HepG2 (cell line): Measurements from ENCODE around the gene MARS1. TPM values are rescaled to one million over a fixed set of nuclear protein-coding genes. Genes with fewer than 3 reads are reported as not detected.

Experiments
- ATAC-seq: fragments of 200-7000 bp; cut with Tn5 transposase; 3 replicates; pipeline ENCODE4 v1.9.1; 2020; ENCODE audit warnings: mild to moderate bottlenecking, moderate library complexity
- BruUV-seq: library from RNA; stranded (reverse); fragments of 400-500 nt; replicated peaks from 2 replicates; lab custom pipeline; 2021; lab: Mats Ljungman, UMichigan
- CTCF ChIA-PET: fragments of 300-600 bp; formaldehyde crosslinking; extraction: SDS; loops from one replicate; lab custom pipeline; 2021; ENCODE audit warnings: low total read pairs, inconsistent platforms, low intra/inter-chr PET ratio; lab: Yijun Ruan, JAX
- POLR2A ChIA-PET: fragments of 350-600 bp; sonication (Branson Sonifier 250); formaldehyde crosslinking; loops from one replicate; lab custom pipeline; 2020; ENCODE audit warnings: antibody characterized with exemption, inconsistent platforms; lab: Yijun Ruan, JAX
- DNase-seq: peaks from one replicate; pipeline ENCODE4 v3.0.0-alpha.2; 2015; ENCODE audit warnings: low spot score
- FAIRE-seq: peaks from 3 replicates; lab custom pipeline; 2011; peaks lifted over from hg19 to GRCh38; lab: Jason Lieb, UNC
- H2AFZ ChIP-seq: one replicate; pipeline ENCODE4 v1.6.1; 2011; ENCODE audit warnings: low read length, inconsistent platforms
- H3K27ac ChIP-seq: fragments of 300-600 bp; 3 replicates; pipeline ENCODE4 v1.8.0; 2011; ENCODE audit warnings: mixed run types, mild to moderate bottlenecking, mixed read lengths, low read length, inconsistent platforms; ENCODE audit not compliant: insufficient read depth; ENCODE audit errors: extremely low read length
- H3K27me3 ChIP-seq, 2 experiments: fragments of 200-600 bp in 1 of 2; 2 replicates in 1 of 2; 3 replicates in 1 of 2; pipeline versions ENCODE4 v1.6.0 to v1.8.0; 2011; ENCODE audit warnings: low read length in 2 of 2, mild to moderate bottlenecking in 2 of 2, moderate library complexity in 2 of 2, inconsistent platforms in 1 of 2; ENCODE audit not compliant: insufficient read depth in 2 of 2, control insufficient read depth in 1 of 2
- H3K36me3 ChIP-seq, 2 experiments: fragments of 200-600 bp in 1 of 2; replicated peaks in 1 of 2; 2 replicates in 1 of 2; 3 replicates in 1 of 2; pipeline versions ENCODE4 v1.5.1 to v1.8.0; 2011; ENCODE audit warnings: low read length in 2 of 2, inconsistent platforms in 1 of 2; ENCODE audit not compliant: insufficient read depth in 2 of 2, control insufficient read depth in 1 of 2
- H3K4me1 ChIP-seq: 2 replicates; pipeline ENCODE4 v1.5.1; 2012; ENCODE audit warnings: low read length, inconsistent platforms; ENCODE audit not compliant: insufficient read depth
- H3K4me2 ChIP-seq: 2 replicates; pipeline ENCODE4 v1.6.0; 2011; ENCODE audit warnings: low read depth, low read length, inconsistent platforms
- H3K4me3 ChIP-seq, 3 experiments: fragments of 200-600 bp in 1 of 3; sonication (generic), shearing (Covaris generic) in 1 of 3; replicated peaks in 1 of 3; 2 replicates each; pipeline ENCODE4 v1.5.1; 2011 to 2016; ENCODE audit warnings: low read length in 3 of 3, inconsistent platforms in 2 of 3, low read depth in 2 of 3, mild to moderate bottlenecking in 2 of 3, control low read depth in 1 of 3, mixed read lengths in 1 of 3; ENCODE audit not compliant: insufficient read depth in 1 of 3
- H3K79me2 ChIP-seq: one replicate; pipeline ENCODE4 v1.6.1; 2011; ENCODE audit warnings: low read length, inconsistent platforms; ENCODE audit not compliant: insufficient read depth
- H3K9ac ChIP-seq: 2 replicates; pipeline ENCODE4 v1.6.0; 2011; ENCODE audit warnings: mild to moderate bottlenecking, low read depth, low read length, inconsistent platforms; ENCODE audit not compliant: insufficient read depth
- H3K9me3 ChIP-seq: 2 replicates; pipeline ENCODE4 v1.5.1; 2012; ENCODE audit warnings: mild to moderate bottlenecking, low read length
- H4K20me1 ChIP-seq: 2 replicates; pipeline ENCODE4 v1.6.0; 2011; ENCODE audit warnings: inconsistent platforms, mild to moderate bottlenecking, low read length, moderate library complexity; ENCODE audit not compliant: insufficient read depth
- POLR2A ChIP-seq, 2 experiments: IDR thresholded peaks; 2 replicates each; pipeline ENCODE4 v1.6.1; 2011; ENCODE audit warnings: low read depth in 2 of 2, low read length in 2 of 2, mild to moderate bottlenecking in 1 of 2, moderate library complexity in 1 of 2; ENCODE audit not compliant: insufficient read depth in 1 of 2
- POLR2G ChIP-seq: fragments of 200-400 bp; formaldehyde crosslinking; IDR thresholded peaks from 2 replicates; pipeline ENCODE4 v1.6.1; 2018; ENCODE audit warnings: mild to moderate bottlenecking, low read depth, low read length, moderate library complexity
- RBFOX2 ChIP-seq: fragments of 200-400 bp; formaldehyde crosslinking; IDR thresholded peaks from 2 replicates; pipeline ENCODE4 v1.6.1; 2017; ENCODE audit warnings: low read depth, mild to moderate bottlenecking, low read length
- RBM22 ChIP-seq: fragments of 200-400 bp; formaldehyde crosslinking; optimal IDR thresholded peaks from 2 replicates; pipeline ENCODE3; 2017; ENCODE audit warnings: mild to moderate bottlenecking, low read length, moderate library complexity
- ZBTB33 ChIP-seq: sonication (generic); formaldehyde crosslinking; IDR thresholded peaks from 2 replicates; pipeline ENCODE4 v1.4.0; 2020; ENCODE audit warnings: missing genetic modification reagents
- ZFP90 ChIP-seq: sonication (generic); formaldehyde crosslinking; IDR thresholded peaks from 2 replicates; pipeline ENCODE4 v1.8.0; 2022; ENCODE audit warnings: missing genetic modification reagents, mild to moderate bottlenecking, inconsistent platforms, borderline replicate concordance
- ZNF317 ChIP-seq: sonication (generic); formaldehyde crosslinking; IDR thresholded peaks from 2 replicates; pipeline ENCODE4 v1.5.0; 2020; ENCODE audit warnings: mild to moderate bottlenecking, missing genetic modification reagents
- ZNF33A ChIP-seq: sonication (generic); formaldehyde crosslinking; IDR thresholded peaks from 2 replicates; pipeline ENCODE4 v1.5.1; 2020; ENCODE audit warnings: missing genetic modification reagents, mild to moderate bottlenecking, moderate library complexity, borderline replicate concordance
- ZNF367 ChIP-seq: sonication (generic); formaldehyde crosslinking; IDR thresholded peaks from 2 replicates; pipeline ENCODE4 v1.4.0; 2020; ENCODE audit warnings: missing genetic modification reagents, borderline replicate concordance
- WGBS: methylation state at CpG from one replicate; pipeline ENCODE4 v1.1.6; 2017; ENCODE audit warnings: low lambda C conversion rate; 5-methylcytosine and 5-hydroxymethylcytosine counted together
- in situ Hi-C: cut with HindIII; loops from 2 replicates; pipeline ENCODE4 v1.10.0; 2017; ENCODE audit warnings: low pct_unique_long_range_greater_than_20kb; ENCODE audit not compliant: extremely low pct_ligation_motif_present
- intact Hi-C: fragments of 100-400 bp; cut with micrococcal nuclease; formaldehyde crosslinking; loops from one replicate; pipeline ENCODE4 v1.10.0; 2022; ENCODE audit not compliant: unreplicated experiment
- polyA plus RNA-seq, 8 experiments: library from polyadenylated mRNA; depleted of rRNA in 3 of 8; stranded (reverse) in 7 of 8; unstranded in 1 of 8; fragments of >200 nt; fragmentation: Illumina TruSeq in 4 of 8; extraction: Trizol in 4 of 8; gene quantifications; 2 replicates each; pipeline versions ENCODE4 v1.2.1 to v1.2.3, GENCODE V29; 2011 to 2016; ENCODE audit warnings: low read depth in 4 of 8, missing spikeins in 1 of 8, mixed read lengths in 1 of 8; ENCODE audit not compliant: insufficient read depth in 1 of 8
- total RNA-seq, 5 experiments: library from RNA; depleted of rRNA; stranded (reverse); fragments of >200 nt; fragmentation: Illumina TruSeq; extraction: Trizol; gene quantifications; 2 replicates each; pipeline ENCODE4 v1.2.3, GENCODE V29; 2016; ENCODE audit warnings: low read depth in 1 of 5

MARS1 gene
- total and polyA plus RNA-seq, 2 of the 13 experiments (the other 11 are each of a cell fraction or from before 2014, with no cell fraction given): 115 to 181 TPM

- peaks cover 10% of the 10 kb centered on the region for H3K4me1 ChIP-seq
- ATAC-seq (no peak), DNase-seq (no peak), FAIRE-seq (no peak)
- ChIA-PET POLR2A (interaction anchor here (0.6 to 1.3 kb wide), 2 partner anchors 12 to 134 kb away, joined by 3 read pairs; no protein-coding TSS in a partner anchor), CTCF (no interaction called here)
- peak; percentile 64 for TF ChIP-seq RBFOX2
- peak; percentile 67 for TF ChIP-seq RBM22
- peak in 1 of 2 experiments; percentile 8; a peak in 1 of 4 replicates for TF ChIP-seq POLR2A (IDR thresholded peaks at IDR 0.05; ENCODE audit: insufficient read depth in 1 of 2, low read depth in 2 of 2, low read length in 2 of 2)
- no peak for TF ChIP-seq ZNF33A (CRISPR knock-in tag)
- 0 out of 2 replicates have a peak, but pooled peaks have one; percentile 35 for TF ChIP-seq POLR2G
- intact Hi-C loops (no loop called here), in situ Hi-C loops (no loop called here)
- H3K27ac ChIP-seq: no peak overlapping the region
- no peak overlapping the region for H3K4me3 ChIP-seq
- H2AFZ ChIP-seq: no peak overlapping the region
- H3K9me3 ChIP-seq: no peaks in the 10 kb centered on the region
- no peak overlapping the region for H3K4me2 ChIP-seq
- TSS peak; percentile 19 for BruUV-seq
- 97% methylated on average over 11 of the region's 12 CpGs for WGBS
- H3K36me3 ChIP-seq: peaks cover 20 to 54% of the 10 kb centered on the region in 2 experiments; a peak in 4 of 5 replicates
- H3K9ac ChIP-seq: no peak overlapping the region
- no peaks in the 10 kb centered on the region for H3K79me2 ChIP-seq
- H4K20me1 ChIP-seq: peaks cover 4% of the 10 kb centered on the region
- no peaks in the 10 kb centered on the region for H3K27me3 ChIP-seq
Measured at GRCh38 chr12:57497223-57498131, 9.6 kb downstream of the MARS1 start.

GRCh38 chr12:57498132-57498502, 10.2 kb downstream of the MARS1 start:
- no peaks in the 10 kb centered on the region for H3K79me2 ChIP-seq
- WGBS: 96% methylated on average over 9 of the region's 9 CpGs
- peaks cover 17 to 48% of the 10 kb centered on the region in 2 experiments; a peak in 4 of 5 replicates for H3K36me3 ChIP-seq
- no peak overlapping the region for H3K4me3 ChIP-seq
- no peak for DNase-seq
- no peak for ATAC-seq
- FAIRE-seq: no peak
- H3K27ac ChIP-seq: no peak overlapping the region
- no peaks in the 10 kb centered on the region for H4K20me1 ChIP-seq
- intact Hi-C loops: no loop called here
- in situ Hi-C loops: no loop called here
- ChIA-PET POLR2A (interaction anchor here (9.0 kb wide), 1 partner anchor 20 kb away, joined by 90 read pairs; the partner anchor contains the start of gene DDIT3), CTCF (no interaction called here)
- H3K4me2 ChIP-seq: no peak overlapping the region
- no peaks in the 10 kb centered on the region for H3K27me3 ChIP-seq
- no peak overlapping the region for H3K9ac ChIP-seq
- no peaks in the 10 kb centered on the region for H3K9me3 ChIP-seq
- H2AFZ ChIP-seq: no peak overlapping the region
- peaks cover 10% of the 10 kb centered on the region for H3K4me1 ChIP-seq
- BruUV-seq: no TSS peak
- TF ChIP-seq ZNF317 (CRISPR knock-in tag) (no peak), ZBTB33 (peak; percentile 35; the same call in 1 of the 2 replicates), ZFP90 (CRISPR knock-in tag) (no peak), ZNF367 (CRISPR knock-in tag) (no peak)
